NCI-H1417 treated with DMSO at 0.1 percent for 48 hours (cell line): Measurements from ENCODE around the gene UQCRQ.

Source experiments
- DNase-seq: peaks from one replicate; lab custom pipeline; 2025; lab: John Stamatoyannopoulos, UW

Gene UQCRQ

DNA sequence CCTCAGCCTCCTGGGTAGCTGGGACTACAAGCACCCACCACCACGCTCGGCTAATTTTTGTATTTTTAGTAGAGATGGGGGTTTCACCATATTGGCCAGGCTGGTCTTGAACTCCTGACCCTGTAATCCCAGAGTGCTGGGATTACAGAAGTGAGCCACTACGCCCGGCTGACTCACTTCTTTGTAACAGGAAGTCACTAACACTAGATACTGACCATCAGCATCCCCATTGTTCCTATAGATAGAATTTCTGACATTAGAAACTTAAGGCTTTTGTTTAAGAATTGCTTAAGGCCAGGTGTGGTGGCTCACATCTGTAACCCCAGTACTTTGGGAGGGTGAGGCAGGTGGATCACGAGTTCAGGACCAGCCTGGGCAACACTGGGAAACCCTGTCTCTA is 49.2 kb downstream of the UQCRQ start:
- no peak for DNase-seq

DNA sequence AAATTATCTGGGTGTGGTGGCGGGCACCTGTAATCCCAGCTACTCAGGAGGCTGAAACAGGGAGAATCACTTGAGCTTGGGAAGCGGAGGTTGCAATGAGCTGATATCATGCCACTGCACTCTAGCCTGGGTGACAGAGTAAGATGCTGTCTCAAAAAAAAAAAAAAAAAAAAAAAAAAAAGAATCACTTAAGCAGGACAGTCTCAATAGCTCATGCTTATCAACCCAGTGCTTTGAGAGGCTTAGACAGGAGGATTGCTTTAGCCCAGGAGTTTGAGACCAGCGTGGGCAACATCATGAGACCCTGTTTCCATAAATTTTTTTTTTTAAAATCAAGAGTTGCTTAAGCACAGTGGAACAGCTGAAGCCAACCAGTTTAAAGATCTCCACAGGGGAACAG is 49.6 kb downstream of the UQCRQ start:
- DNase-seq, result no peak
